ENCODE measurements around the gene RNF224.

The RNF224 gene

DNA sequence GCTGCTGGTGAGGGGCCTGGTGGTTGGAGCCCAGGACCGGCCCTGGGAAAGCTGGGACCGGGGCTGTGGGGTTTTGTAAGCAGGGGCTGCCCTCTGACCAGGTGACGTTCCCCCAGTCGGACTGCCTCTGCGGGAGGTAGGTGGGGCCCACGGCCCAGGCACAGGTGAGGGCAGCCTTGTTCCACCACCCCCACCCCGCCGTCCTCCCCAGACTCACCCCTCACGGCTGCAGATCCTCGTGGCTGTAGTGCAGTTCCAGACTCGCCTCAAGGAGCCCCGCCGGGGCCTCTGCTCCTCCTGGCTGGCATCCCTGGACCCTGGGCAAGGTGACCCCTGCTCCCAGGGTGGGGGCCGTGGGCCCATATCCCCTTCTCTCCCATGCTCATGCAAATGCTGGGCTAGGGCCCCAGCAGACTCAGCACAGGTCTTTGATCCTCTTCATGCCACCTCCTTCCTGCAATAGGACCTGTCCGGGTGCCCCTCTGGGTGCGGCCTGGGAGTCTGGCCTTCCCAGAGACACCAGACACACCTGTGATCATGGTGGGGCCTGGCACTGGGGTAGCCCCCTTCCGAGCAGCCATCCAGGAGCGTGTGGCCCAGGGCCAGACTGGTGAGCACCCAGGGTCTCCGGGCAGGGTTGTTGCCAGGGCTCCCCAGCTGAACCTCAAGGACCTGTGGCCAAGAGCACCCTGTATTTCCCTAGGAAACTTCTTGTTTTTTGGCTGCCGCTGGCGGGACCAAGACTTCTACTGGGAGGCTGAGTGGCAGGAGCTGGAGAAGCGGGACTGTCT, 11.9 kb upstream of the RNF224 start:
- DNase-seq (ENCODE audit: low spot score), result no peak

DNA sequence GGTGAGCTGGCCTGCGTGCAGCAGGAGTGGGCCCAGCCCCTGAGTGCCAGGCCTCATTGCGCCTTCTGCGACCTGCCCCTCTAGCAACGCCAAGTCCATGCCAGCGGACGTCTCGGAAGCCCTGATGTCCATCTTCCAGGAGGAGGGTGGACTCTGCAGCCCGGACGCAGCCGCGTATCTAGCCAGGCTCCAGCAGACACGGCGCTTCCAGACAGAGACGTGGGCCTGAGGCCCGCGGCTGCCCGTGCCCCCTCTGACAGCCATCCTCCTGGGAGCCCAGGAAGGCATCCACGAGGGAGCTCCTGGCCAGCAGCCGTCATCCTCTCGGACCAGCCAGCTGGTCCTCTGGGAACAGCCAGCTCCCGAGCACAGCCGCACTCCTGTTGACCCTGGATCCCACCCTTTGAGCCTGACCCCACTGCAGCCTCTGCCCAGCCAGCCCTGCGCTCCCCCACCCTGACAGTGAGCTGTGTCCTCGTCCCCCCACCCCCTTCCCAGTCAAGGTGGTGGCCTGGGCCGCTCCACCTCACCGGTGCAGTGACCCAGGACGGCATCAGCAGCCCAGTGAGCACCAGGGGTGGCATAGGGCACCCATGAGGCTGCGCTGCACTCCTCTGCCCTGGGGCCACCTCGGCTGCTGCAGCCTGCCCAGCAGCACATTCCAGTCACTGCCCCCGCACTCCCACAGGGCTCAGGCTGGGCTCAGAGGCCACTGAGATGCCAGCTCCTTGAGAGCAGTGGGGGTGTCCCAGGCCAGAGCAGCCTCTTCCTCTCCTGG, 10.9 kb upstream of the RNF224 start:
- DNase-seq (ENCODE audit: low spot score), result no peak

DNA sequence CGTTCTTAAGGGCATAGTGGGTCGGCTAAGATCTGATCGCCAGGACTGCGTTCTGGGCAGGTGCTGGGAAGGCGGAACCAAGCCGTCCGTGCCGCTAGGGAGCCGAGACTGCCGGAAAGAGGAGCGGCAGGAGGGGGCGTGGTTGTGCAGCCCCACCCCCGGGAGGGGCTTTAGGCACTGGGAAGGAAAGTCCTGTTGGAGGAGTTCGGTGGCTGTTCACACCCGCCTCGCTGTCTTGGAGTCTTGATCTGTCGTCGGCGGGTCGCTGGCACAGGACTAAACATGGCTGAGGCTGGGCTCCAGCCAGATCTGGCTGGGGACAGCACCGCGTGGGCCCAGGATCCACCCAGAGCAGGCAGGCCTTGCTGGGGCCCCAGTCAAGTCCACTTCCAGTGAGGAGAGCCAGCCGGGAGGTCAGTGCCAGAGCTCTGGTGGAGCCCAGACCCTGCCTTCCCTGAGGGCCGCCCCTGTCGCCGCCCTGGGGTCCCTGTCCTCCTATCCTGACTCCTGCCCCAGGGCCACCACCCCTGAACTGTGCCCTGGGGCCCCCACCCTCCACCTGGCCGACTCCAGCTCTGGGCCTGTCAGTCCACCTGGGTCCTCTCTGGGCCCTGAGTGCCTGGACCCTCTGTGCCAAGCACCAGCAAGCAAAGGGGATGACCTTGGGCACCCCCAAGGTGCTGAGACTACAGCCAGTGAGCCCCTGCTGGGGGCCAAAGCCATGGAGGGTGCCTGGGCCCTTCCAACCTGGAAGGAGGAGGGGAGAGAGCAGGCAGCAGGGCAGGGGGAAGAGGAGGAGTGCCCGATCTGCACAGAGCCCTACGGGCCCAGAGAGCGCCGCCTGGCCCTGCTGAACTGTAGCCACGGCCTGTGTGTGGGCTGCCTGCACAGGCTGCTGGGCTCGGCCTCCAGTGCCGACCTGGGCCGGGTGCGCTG, 9.8 kb upstream of the RNF224 start:
- DNase-seq (ENCODE audit: low spot score), result peak; percentile 76

DNA sequence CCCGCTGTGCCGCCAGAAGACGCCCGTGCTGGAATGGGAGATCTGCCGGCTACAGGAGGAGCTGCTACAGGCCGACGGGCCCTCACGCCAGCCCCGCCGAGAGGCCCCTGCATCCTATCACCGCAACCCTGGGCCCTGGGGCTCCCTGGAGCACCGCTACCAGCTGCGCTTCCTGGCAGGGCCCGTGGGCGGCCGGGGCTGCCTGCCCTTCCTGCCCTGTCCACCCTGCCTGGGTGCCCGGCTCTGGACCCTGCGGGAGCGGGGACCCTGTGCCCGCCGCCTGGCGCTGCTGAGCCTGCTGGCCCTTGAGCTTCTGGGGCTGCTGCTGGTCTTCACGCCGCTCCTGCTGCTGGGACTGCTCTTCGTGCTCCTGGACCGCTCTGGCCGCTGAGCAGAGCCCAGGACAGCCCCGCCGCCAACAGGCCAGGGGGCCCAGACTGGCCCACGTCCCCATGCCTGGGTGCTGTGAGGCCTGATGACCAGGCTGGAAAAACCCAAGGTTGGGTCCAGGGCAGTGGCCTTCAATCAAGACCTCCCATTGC, 9.0 kb upstream of the RNF224 start:
- no peak for DNase-seq (ENCODE audit: low spot score)

DNA sequence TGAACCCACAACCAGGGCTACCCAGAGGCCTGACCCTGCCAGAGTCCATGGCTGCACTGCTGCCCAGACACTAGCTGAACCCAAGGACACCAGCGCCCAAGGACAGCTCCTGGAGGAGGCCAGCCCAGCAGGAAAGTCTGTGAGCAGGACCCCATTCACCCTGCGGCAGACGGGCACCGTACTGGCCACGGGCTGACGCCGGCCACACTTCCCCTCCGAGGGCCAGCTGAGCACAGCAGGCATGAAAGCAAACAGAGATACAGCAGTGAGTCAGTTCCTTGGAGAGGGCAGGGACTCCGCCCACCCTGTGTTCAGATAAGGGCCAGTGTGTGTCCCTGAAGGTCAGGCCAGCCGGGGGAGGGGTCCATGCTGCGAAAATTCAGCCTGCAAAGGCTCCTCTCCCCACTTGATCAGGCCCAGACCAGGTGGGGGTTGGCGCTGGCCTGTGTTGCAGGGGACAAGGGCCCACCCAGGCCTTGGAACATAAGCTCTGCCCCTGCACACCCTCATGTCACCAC, 8.5 kb upstream of the RNF224 start:
- DNase-seq (ENCODE audit: low spot score), result no peak

DNA sequence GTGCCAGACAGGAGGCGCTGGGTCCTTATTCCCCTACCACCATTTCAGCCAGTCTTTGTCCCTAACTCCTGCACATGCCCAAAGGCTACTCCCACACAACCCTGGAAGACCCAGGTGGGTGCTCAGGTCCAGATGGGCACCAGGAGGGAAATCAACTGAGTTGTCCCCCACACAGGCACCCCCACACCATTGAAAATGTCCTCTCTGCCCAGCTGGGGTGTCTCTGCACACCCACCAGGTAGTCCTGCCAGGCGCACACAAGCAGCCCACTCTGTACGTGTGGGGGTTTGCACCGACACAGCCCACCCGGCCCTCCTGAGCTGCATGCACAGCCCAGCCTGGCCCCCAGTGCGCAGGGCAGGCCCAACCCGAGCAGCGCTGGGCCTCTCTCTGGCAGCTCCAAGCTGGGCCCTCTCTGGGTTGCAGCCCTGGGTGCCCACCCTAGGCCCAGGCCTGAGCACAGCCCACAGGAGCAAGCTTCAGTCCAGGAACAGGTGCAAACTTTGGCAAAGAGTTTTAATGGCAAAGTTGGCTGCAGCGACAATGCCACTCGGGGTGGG, 7.5 kb upstream of the RNF224 start:
- no peak for DNase-seq (ENCODE audit: low spot score)

DNA sequence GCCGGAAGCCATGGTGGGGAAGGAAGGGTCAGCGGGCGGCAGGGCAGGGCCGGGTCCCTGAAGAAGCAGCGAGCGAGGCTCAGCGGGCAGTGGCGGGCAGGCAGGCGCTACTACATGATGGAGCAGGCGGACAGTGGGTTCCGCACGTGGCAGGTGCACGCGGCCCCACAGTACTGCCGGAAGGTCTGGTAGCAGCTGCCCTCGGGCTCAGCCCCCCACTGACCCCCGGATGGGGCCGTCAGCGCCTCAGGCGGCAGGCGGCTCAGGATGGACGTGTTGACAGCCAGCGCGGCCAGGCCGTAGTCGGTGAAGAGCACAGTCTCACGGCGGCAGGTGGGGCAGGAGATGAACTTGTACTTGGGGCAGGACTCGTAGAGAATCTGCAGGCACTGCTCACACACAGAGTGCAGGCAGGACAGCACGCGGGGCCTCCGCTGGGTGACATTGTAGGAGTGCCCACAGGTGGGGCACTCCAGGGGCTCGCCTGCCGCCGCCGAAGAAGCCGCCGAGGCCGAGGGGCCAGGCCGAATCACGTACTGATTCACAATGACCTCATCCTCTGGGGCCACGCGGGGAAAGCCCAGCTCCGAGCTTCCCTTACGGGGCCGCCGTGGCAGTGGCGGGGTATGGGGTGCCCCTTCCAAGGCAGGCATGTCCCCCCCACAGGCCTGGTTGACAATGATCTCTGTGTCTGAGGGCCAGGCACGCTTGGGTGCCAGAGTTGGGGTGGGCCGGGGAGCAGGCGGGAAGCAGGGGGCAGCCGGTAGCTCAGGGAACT, 6.8 kb upstream of the RNF224 start:
- DNase-seq (ENCODE audit: low spot score), result no peak

DNA sequence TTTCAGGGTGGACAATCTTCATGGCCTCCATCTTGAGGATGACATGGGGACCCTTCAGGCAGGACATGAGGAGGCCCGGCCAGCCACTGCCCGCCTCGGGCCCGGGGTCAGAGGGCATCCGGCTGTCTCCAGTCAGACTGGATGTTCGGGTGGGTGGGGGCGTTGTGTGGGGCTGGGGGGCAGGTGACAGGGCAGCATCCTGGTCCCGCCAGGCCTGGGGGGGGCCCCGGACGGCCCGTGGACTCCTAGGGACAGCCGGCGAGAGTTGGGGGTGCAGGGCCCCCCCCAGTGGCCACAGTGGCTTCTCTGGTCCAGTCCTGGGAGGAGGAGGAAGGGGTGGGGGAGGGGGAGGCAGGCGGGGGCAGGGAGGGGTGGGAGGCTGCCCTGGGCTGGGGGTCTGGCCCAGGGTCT, 6.2 kb upstream of the RNF224 start:
- no peak for DNase-seq (ENCODE audit: low spot score)

DNA sequence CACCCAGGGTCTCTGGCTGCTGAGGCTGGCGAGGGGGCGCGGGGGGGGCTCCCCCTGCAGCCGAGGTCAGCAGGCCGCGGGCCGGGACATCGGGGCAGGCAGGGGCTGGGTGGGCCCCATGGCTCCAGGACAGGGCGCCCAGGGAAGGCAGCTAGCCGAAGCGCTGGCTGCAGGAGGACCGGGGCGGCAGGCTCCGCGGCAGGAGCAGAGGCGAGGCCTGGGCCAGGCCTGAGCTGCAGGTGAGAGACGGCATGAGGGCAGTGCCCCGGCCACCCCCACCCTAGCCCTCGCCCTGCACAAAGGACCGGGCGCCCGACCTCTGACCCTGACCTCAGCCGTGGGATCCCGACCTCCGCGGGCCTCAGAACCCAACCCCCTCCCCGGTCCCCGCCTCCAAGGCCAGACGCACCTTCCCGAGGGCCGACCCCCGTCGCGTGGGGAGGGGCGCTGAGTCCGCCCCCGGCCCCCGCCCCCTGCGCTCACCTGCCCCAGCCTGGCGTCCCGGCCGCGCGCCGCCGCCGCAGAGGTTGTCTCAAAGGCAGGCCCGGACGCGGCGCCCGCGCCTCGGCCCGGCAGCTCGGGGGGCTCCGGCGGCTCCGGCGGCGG, 5.7 kb upstream of the RNF224 start:
- DNase-seq (ENCODE audit: low spot score), result no peak

DNA sequence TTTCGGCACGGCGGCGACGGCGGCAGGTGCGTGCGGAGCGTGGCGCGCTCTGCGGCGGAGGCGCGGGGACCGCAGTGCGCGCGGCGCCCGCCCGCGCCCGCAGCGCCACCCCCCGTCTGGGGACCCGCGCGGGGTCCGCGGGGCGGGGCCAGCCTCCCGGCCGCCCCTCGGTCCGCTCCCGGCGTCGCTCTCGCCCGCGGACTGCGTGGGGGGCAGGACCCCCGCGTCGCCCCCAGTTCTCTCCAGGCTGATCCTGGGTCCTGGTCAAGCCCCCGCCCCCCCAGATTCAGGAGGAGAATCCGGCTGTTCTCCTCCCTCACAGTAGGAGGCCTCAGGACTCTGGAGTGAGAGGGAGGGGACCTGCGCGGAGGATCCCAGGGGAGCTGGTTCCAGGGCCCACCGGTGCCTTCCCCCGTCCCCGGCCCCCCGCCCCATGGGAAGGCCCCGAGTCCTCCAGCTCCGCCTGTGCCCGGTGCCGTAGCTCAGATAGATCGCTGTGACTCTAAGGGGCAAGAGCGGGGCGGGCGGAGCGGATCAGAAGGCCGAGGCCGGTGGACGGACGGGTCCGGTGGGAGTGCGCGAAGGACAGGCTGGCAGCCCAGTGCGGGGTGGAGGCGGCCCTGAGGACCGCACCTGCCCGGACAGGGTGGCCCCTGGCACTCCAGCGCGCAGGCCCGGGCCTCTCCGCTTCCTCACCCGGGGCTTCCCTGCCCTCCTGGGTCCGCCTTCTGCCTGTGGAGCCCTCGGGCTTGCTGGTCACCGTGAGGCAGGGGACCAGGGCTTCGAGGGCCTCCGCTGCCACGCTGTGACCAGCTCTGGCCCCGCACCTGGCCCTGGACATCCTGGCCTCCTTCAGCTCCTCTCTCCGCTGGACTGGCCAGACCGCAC, 4.9 kb upstream of the RNF224 start, which contains the start of gene RNF208:
TSS of gene RNF208 (minus strand) at position 51 of the 888 bp plus-strand sequence. CDS start 1,028 bp downstream, outside the sequence.
- DNase-seq (ENCODE audit: low spot score), result no peak

DNA sequence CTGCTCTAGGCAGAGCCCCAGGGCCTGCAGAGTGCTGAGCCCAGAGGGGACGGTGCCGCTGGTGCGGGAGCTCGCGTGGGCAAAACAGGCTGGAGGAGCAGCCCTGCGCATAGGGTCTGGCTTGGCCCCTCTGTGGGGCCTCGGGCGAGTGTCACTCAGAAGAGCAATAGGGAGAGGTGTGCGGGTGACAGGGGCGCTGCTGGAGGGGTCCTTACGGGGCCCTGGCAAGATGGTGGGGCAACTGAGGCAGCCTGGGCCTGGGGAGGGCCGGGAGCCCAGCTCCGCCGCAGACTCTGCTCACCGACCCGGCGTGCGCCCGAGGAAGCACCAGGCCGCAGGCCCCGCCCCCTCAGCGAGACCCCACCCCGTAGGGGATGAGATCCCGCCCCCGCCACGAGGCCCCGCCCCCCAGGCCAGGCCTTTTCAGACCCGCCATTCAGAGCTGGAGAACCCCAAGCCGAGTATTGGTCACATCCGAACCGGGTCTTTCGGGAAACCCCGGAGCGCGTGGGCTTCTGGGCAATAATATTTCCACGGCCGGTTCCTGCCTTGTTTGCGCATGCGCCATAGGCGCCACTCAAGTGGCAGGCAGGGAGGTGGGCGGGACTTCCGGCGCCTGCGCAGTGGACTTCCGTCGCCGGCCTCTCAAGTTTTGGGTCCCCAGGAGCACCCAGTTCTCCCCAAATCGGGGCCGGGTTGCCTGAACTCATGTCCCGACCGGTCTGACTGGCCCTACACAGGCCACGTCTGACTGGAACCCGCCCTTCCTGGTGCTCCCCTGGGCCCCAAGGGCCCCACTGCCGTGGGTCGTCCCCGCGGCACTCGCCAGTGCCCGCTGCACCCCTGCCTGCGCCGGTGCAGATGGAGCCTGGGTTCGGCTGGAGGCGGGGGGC, 4.0 kb upstream of the RNF224 start:
- DNase-seq (ENCODE audit: low spot score), result peak; percentile 97

DNA sequence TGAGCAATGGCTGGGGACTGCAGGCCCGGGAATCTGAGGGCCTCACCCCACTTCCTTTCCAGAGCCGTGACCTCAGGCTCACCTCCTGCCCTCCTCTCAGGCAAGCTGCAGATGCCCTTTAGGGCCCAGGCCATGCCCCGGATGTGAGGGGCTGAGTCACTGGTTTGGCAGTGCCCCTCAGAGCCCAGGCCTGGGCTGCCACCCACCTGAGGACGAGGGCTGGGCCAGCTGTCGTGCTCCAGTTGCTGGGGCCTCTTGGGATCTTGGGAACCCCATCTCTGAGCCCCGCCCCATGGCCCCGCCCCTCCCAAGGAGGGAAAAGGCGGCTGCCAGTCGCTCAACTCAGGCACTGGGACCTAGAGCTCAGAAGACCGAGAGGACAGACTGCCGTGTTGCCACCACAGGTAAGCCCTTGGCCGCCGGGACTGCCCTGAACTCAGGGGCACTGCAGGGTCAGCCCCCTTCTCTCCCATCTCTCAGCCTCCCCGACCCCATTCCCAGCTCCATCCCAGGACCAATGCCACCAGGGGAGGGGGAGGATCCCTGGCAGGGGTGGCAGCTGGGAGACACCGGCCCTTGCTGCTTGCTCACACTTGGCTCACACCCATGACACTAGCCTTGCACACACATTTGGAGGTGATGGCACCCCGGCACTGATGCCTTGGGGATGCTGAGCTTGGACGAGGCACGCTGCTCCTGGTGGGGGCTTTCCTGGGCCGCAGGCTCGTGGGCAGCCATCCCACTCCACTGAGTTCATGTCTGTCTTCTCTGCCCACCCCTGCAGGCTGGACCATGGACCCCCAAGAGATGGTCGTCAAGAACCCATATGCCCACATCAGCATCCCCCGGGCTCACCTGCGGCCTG, 2.2 kb upstream of the RNF224 start, which contains the start of gene CYSRT1:
TSS of gene CYSRT1 (plus strand) at position 345 of the 865 bp plus-strand sequence. CDS start at position 793, 448 bp downstream.
- DNase-seq (ENCODE audit: low spot score), result no peak

DNA sequence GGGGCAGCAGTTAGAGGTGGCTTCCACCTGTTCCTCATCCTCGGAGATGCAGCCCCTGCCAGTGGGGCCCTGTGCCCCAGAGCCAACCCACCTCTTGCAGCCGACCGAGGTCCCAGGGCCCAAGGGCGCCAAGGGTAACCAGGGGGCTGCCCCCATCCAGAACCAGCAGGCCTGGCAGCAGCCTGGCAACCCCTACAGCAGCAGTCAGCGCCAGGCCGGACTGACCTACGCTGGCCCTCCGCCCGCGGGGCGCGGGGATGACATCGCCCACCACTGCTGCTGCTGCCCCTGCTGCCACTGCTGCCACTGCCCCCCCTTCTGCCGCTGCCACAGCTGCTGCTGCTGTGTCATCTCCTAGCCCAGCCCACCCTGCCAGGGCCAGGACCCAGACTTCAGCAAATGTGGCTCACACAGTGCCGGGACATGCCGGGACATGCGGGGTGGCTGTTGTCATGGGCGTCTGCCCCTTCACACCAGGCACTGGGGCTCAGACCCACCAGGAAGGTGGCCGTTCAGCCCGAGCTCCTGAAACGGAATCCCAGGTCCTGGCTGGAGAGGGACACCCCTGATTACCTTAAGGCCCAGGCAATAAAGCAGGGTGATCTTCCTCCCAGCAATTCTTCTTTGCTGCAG, 1.5 kb upstream of the RNF224 start:
- no peak for DNase-seq (ENCODE audit: low spot score)

DNA sequence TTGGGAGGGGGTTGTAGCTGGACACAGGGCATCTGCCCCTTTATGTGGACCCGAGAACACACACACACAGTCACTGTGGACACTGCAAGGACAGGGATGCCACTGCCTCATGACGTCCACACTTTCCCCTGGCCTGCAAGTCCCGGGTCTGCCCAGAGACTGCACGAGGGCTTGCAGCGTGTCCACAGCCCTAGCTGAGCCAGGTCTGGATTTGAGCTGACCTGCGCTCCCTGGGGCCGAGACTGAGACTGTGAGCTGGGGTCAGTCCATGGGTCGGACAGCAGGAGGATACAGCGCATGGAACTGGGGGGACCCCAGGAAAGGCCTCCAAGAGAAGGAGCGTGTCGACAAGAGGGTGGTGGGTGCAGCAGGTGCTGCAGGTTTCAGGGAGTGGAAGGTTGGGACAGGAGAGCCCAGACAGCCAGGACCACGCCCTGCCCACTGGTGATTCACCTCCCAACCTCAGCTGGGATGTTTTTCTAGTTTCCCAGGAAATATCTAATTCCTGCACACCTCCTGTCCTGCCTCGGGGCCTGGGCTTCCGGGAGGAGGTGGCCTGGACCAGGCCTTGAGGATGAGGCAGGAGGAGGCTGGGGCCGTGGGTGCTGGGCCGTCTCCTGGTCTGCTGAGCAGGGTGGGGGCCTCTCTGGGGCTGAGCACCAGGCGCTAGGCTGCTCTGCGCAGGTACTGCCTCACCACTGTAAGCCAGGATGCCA, 806 bp upstream of the RNF224 start:
- DNase-seq (ENCODE audit: low spot score), result no peak

DNA sequence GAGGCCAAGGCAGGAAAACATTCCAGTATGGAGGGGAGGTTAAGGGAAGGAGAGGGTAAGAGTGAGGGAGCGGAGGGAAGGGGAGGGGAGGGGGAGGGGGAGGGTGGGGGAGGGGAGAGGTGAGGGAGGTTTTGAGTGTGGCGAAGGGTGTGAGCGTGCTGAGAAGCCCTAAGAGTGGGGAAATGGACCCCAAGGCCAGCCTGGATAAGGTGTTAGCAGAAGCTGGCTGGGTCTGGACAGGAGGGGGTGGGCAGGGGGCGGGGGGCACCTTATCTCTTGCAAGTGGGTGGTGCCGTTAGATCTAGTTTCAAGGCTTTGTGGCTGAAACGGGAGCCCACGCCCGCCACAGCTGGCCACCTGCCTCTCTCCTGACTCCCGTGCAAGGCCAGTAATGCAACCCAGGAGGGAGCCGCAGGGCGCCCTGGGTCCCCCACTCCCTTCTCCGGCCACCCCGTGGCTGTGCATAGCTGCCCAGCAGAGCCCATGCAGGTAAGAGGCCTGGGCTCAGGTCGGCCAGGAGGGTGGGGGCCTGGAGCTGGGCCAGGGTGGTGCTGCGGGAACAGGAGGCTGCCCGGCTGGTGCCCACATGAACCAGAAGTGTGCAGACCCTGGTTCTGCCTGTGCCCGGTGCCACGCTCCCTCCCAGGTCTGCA, 677 bp downstream of the RNF224 start:
- no peak for DNase-seq (ENCODE audit: low spot score)

All from SW480 (cell line).